Neural crest cell (in vitro differentiated cells): Measurements from ENCODE around the gene FBXL2. TPM values are rescaled to one million over a fixed set of nuclear protein-coding genes. Genes with fewer than 3 reads are reported as not detected.

ENCODE experiments used
- DNase-seq: peaks from one replicate; pipeline ENCODE4 v3.0.0; 2021; ENCODE audit warnings: low read depth, mixed read lengths, low spot score
- H3K27ac Mint-ChIP-seq: one replicate; pipeline ENCODE4 v1.8.0; 2021; ENCODE audit warnings: mild to moderate bottlenecking, mixed read lengths; ENCODE audit not compliant: unreplicated experiment
- H3K27me3 Mint-ChIP-seq: 2 replicates; pipeline ENCODE4 v1.8.0; 2021; ENCODE audit warnings: low read depth, mild to moderate bottlenecking, mixed read lengths
- H3K36me3 Mint-ChIP-seq: 2 replicates; pipeline ENCODE4 v1.8.0; 2021; ENCODE audit warnings: low read depth, mild to moderate bottlenecking, mixed read lengths
- H3K4me1 Mint-ChIP-seq: 2 replicates; pipeline ENCODE4 v1.8.0; 2021; ENCODE audit warnings: mixed read lengths
- H3K4me3 Mint-ChIP-seq: one replicate; pipeline ENCODE4 v1.8.0; 2021; ENCODE audit warnings: mild to moderate bottlenecking, mixed read lengths
- H3K9me3 Mint-ChIP-seq: 2 replicates; pipeline ENCODE4 v1.8.0; 2021; ENCODE audit warnings: mixed read lengths
- total RNA-seq: library from RNA; stranded (reverse); gene quantifications from 2 replicates; pipeline ENCODE4 v1.2.1, GENCODE V29; 2021
- TF ChIP-seq, protein P1 (sequence below): fragments of 200-600 bp; sonication (generic); conservative IDR thresholded peaks from 2 replicates; pipeline ENCODE4 v1.5.0; 2021; ENCODE audit warnings: antibody characterized with exemption, mild to moderate bottlenecking

The FBXL2 gene
- total RNA-seq, 1 donor from 2014 or later: 11.4 TPM

GRCh38 chr3:33430571-33430970 lies 153.3 kb downstream of the FBXL2 start:
- DNase-seq: no peak
- H3K27ac Mint-ChIP-seq: no peak overlapping the region
- no peaks in the 10 kb centered on the region for H3K27me3 Mint-ChIP-seq
- TF ChIP-seq, protein P1, sequence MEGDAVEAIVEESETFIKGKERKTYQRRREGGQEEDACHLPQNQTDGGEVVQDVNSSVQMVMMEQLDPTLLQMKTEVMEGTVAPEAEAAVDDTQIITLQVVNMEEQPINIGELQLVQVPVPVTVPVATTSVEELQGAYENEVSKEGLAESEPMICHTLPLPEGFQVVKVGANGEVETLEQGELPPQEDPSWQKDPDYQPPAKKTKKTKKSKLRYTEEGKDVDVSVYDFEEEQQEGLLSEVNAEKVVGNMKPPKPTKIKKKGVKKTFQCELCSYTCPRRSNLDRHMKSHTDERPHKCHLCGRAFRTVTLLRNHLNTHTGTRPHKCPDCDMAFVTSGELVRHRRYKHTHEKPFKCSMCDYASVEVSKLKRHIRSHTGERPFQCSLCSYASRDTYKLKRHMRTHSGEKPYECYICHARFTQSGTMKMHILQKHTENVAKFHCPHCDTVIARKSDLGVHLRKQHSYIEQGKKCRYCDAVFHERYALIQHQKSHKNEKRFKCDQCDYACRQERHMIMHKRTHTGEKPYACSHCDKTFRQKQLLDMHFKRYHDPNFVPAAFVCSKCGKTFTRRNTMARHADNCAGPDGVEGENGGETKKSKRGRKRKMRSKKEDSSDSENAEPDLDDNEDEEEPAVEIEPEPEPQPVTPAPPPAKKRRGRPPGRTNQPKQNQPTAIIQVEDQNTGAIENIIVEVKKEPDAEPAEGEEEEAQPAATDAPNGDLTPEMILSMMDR: no peak
- peaks cover 41% of the 10 kb centered on the region for H3K4me1 Mint-ChIP-seq
- H3K36me3 Mint-ChIP-seq: no peaks in the 10 kb centered on the region
- no peaks in the 10 kb centered on the region for H3K9me3 Mint-ChIP-seq
- H3K4me3 Mint-ChIP-seq: no peak overlapping the region

DNA sequence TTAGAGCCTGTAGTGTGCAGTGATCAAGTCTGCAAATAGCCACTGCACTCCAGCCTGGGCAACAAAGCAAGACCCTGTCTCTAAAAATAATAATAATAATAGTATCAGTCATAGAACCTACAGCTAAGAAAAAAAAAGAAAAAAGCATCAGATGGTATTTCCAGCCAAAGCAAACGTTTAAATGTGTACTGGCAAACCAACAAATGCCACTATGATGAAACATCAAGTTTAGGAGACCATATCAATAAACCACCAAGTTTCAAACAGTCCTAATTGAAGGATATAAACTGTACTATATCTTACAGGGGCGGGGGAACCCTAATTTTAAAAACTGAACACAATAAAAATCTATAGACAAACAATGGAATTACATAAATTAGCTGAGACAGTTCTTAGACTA lies 156.6 kb downstream of the FBXL2 start:
- H3K9me3 Mint-ChIP-seq: no peaks in the 10 kb centered on the region
- no peaks in the 10 kb centered on the region for H3K36me3 Mint-ChIP-seq
- DNase-seq: no peak
- TF ChIP-seq, protein P1: no peak
- H3K27ac Mint-ChIP-seq: no peak overlapping the region
- no peaks in the 10 kb centered on the region for H3K27me3 Mint-ChIP-seq
- H3K4me3 Mint-ChIP-seq: no peak overlapping the region
- peaks cover 47% of the 10 kb centered on the region for H3K4me1 Mint-ChIP-seq

Other genes with a start within 250 kb of the FBXL2 start
- gene GLB1, start 180.3 kb upstream of the FBXL2 start, total RNA-seq: 42.7 and 44.9 TPM in 2 replicates
- 5.2 and 5.3 TPM in 2 replicates for gene TMPPE, start 180.3 kb upstream of the FBXL2 start, total RNA-seq
- gene CRTAP, start 163.4 kb upstream of the FBXL2 start, total RNA-seq: 147 and 151 TPM in 2 replicates
- gene SUSD5, start 58.6 kb upstream of the FBXL2 start, total RNA-seq: 1.8 and 2.1 TPM in 2 replicates
- 81.9 and 90.9 TPM in 2 replicates for gene UBP1, start 163.0 kb downstream of the FBXL2 start, total RNA-seq